Ishikawa (cell line): ENCODE data around the gene ZNF768.

ENCODE experiments used
- EP300 ChIP-seq: IDR thresholded peaks from 2 replicates; pipeline ENCODE4 v1.6.1; 2012; ENCODE audit warnings: borderline replicate concordance
- REST ChIP-seq: IDR thresholded peaks from 2 replicates; pipeline ENCODE4 v1.6.1; 2012; ENCODE audit warnings: low read depth, mild to moderate bottlenecking
- TAF1 ChIP-seq: IDR thresholded peaks from 2 replicates; pipeline ENCODE4 v1.6.1; 2012; ENCODE audit warnings: low read depth, mild to moderate bottlenecking
- TEAD4 ChIP-seq: IDR thresholded peaks from 2 replicates; pipeline ENCODE4 v1.6.1; 2012
- YY1 ChIP-seq: IDR thresholded peaks from 2 replicates; pipeline ENCODE4 v1.6.1; 2012; ENCODE audit warnings: low read depth
- TF ChIP-seq, protein P1 (sequence below): IDR thresholded peaks from 2 replicates; pipeline ENCODE4 v1.6.1; 2012
- TF ChIP-seq, protein P2 (sequence below): IDR thresholded peaks from 2 replicates; pipeline ENCODE4 v1.6.1; 2012

- TF ChIP-seq TAF1 (no peak), YY1 (no peak), TEAD4 (no peak), EP300 (no peak), REST (no peak)
- TF ChIP-seq, protein P1, sequence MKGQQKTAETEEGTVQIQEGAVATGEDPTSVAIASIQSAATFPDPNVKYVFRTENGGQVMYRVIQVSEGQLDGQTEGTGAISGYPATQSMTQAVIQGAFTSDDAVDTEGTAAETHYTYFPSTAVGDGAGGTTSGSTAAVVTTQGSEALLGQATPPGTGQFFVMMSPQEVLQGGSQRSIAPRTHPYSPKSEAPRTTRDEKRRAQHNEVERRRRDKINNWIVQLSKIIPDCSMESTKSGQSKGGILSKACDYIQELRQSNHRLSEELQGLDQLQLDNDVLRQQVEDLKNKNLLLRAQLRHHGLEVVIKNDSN = no peak
- TF ChIP-seq, protein P2, sequence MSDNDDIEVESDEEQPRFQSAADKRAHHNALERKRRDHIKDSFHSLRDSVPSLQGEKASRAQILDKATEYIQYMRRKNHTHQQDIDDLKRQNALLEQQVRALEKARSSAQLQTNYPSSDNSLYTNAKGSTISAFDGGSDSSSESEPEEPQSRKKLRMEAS = no peak
Observed at GRCh38 chr16:30533748-30534367, 7.5 kb upstream of the ZNF768 start.
